GM12892 (cell line): ENCODE data around the gene NUTF2.

Experiments used
- POLR2A ChIP-seq: IDR thresholded peaks from 2 replicates; pipeline ENCODE4 v1.6.1; 2011; ENCODE audit warnings: low read depth, low read length, control low read depth
- POLR2AphosphoS5 ChIP-seq: IDR thresholded peaks from 2 replicates; pipeline ENCODE4 v1.6.1; 2011; ENCODE audit warnings: low read depth, low read length, control low read depth

- no peak for TF ChIP-seq POLR2A
- no peak for TF ChIP-seq POLR2AphosphoS5
Measured at GRCh38 chr16:67825119-67825518, 21.6 kb upstream of the NUTF2 start.
